Lower leg skin (tissue), 4 donors: ENCODE measurements around the gene CSHL1. TPM values are rescaled to one million over a fixed set of nuclear protein-coding genes. Genes with fewer than 3 reads are reported as not detected.
A peak's percentile ranks its signal among the peaks of the same experiment; 100 is the strongest.
"Not testable (repeated sequence)": the region's sequence is repeated elsewhere in the genome, so short reads cannot be mapped to it uniquely, and the experiment has no call there.

ENCODE experiments used
- DNase-seq, 2 donors: peaks; one replicate each; pipeline ENCODE4 v3.0.0-alpha.2; 2019; ENCODE audit warnings: low spot score in 2 of 2
- H3K4me3 ChIP-seq: fragments of 200-600 bp; sonication (generic); 2 replicates; pipeline ENCODE4 v1.5.1; 2017; ENCODE audit warnings: mild to moderate bottlenecking, low read depth; ENCODE audit not compliant: poor library complexity, severe bottlenecking
- POLR2A ChIP-seq, 2 donors: fragments of 450-650 bp; IDR thresholded peaks; one replicate each; pipeline ENCODE4 v1.6.1; 2016 to 2017; ENCODE audit warnings: antibody characterized with exemption in 2 of 2, mild to moderate bottlenecking in 1 of 2, moderate library complexity in 1 of 2
- WGBS, 2 donors: methylation state at CpG; one replicate each; pipeline ENCODE4 v1.1.5; 2018; 5-methylcytosine and 5-hydroxymethylcytosine counted together
- intact Hi-C: fragments of 100-400 bp; cut with DNase I; formaldehyde crosslinking; loops from one replicate; pipeline ENCODE4 v1.15.0; 2023; ENCODE audit warnings: low total_unique reads
- total RNA-seq, 4 donors: library from RNA; depleted of rRNA; stranded (reverse); fragments of >200 nt; gene quantifications; one replicate each; pipeline ENCODE4 v1.1.0, GENCODE V29; 2016
- TF ChIP-seq, protein P1 (sequence below), 3 donors: fragments of 450-650 bp; IDR thresholded peaks; one replicate each; pipeline ENCODE4 v1.5.1; 2016; ENCODE audit warnings: antibody characterized with exemption in 3 of 3, mild to moderate bottlenecking in 3 of 3, moderate library complexity in 2 of 3

The CSHL1 gene
- total RNA-seq, 4 donors from 2014 or later = not detected

DNA sequence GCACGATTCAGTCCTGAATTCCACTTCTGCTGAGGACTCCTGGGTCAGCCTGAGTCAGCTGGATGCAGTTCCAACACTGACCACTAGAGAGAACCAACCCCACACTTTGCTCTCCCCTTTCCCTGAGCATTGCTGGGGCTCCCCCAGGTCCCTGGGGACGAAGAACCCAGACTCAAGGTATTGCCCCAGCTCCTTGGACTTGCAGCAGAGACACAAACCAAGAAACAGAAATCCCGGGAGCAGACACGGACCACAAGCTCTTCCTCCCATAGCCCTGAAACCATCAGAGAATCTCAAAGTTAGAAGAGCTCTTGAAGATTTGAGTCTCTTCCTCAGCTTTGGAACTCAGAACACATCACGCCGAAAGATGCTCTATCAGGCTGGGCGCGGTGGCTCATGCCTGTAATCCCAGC is 8.3 kb upstream of the CSHL1 start:
- DNase-seq = peak in 1 of 2 donors; percentile 47
- intact Hi-C loops = loop anchor here (10.0 kb wide), 3 partner anchors 105 to 365 kb away; partner anchors contain the start of genes ERN1 and ICAM2
- WGBS, 2 donors = 43 to 44% methylated on average over 8 of the region's 8 CpGs
- H3K4me3 ChIP-seq = no peak overlapping the region
- TF ChIP-seq POLR2A (IDR thresholded peaks at IDR 0.05) = no peak
- TF ChIP-seq, protein P1, sequence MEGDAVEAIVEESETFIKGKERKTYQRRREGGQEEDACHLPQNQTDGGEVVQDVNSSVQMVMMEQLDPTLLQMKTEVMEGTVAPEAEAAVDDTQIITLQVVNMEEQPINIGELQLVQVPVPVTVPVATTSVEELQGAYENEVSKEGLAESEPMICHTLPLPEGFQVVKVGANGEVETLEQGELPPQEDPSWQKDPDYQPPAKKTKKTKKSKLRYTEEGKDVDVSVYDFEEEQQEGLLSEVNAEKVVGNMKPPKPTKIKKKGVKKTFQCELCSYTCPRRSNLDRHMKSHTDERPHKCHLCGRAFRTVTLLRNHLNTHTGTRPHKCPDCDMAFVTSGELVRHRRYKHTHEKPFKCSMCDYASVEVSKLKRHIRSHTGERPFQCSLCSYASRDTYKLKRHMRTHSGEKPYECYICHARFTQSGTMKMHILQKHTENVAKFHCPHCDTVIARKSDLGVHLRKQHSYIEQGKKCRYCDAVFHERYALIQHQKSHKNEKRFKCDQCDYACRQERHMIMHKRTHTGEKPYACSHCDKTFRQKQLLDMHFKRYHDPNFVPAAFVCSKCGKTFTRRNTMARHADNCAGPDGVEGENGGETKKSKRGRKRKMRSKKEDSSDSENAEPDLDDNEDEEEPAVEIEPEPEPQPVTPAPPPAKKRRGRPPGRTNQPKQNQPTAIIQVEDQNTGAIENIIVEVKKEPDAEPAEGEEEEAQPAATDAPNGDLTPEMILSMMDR (IDR thresholded peaks at IDR 0.05) = peak in 2 of 3 donors; percentile 35 to 95

DNA sequence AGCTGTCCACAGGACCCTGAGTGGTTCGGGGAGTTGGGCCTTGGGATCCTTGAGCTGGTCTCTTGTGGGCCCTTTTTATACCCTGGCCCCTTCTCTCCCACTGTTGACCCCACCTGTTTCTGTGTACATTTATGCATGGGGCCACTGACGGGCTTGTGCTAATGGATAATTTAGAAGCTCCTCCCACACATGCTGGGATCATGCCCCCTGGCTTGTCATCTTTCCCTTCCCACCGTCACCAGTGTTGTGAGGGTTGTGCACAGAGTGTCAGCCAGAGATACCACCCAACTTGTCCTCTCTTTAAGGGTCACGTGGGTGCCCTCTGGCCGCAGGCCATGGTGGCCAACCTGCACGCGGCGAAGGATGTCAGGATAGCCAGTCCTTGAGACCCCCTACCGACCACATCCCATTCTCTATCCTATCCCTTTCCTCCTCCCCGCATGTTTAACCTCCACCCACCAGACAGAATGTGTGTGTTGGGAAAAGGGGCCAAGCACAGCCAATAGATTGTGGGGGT is 7.8 kb upstream of the CSHL1 start, which contains the start of gene GH1:
Gene GH1, minus strand, starts transcription at position 51 of the 517 bp plus-strand sequence. CDS start 63 bp downstream, outside the sequence.
- 52 to 55% methylated on average over 10 of the region's 10 CpGs for WGBS, 2 donors
- intact Hi-C loops = loop anchor here (10.0 kb wide), 3 partner anchors 106 to 366 kb away; partner anchors contain the start of genes ERN1 and ICAM2
- H3K4me3 ChIP-seq, DNase-seq: not testable (repeated sequence)

DNA sequence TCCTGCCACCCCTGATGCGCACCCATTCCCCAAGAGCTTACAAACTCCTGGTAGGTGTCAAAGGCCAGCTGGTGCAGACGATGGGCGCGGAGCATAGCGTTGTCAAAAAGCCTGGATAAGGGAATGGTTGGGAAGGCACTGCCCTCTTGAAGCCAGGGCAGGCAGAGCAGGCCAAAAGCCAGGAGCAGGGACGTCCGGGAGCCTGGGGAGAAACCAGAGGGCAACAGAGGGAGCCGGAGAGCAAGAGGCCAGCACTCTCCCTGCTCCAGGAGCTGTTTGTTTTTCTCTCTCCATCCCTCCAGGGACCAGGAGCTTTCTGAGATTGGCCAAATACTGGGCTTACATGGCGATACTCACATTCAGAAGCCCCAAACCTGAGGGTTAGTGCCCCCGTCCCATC is 7.2 kb upstream of the CSHL1 start:
- WGBS, 2 donors = 57 to 64% methylated on average over 10 of the region's 10 CpGs
- DNase-seq = no peak
- H3K4me3 ChIP-seq = no peak overlapping the region
- intact Hi-C loops = loop anchor here (10.0 kb wide), 3 partner anchors 106 to 366 kb away; partner anchors contain the start of genes ERN1 and ICAM2
- TF ChIP-seq, protein P1 (IDR thresholded peaks at IDR 0.05) = no peak
- TF ChIP-seq POLR2A (IDR thresholded peaks at IDR 0.05) = no peak

DNA sequence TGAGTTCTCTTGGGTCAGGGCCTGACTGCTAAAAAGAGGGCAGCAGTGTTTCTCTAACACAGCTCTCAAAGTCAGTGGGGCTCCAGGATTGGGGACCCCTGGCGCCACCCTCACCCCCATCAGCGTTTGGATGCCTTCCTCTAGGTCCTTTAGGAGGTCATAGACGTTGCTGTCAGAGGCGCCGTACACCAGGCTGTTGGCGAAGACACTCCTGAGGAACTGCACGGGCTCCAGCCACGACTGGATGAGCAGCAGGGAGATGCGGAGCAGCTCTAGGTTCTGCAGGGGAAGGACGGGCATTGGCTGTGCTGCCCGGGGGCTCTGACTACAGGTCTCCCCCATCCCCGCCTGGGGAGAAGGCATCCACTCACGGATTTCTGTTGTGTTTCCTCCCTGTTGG is 6.6 kb upstream of the CSHL1 start:
- intact Hi-C loops = loop anchor here (10.0 kb wide), 3 partner anchors 107 to 367 kb away; partner anchors contain the start of genes ERN1 and ICAM2
- H3K4me3 ChIP-seq = no peak overlapping the region
- DNase-seq = no peak
- 80 to 84% methylated on average over 7 to 13 of the region's 13 CpGs for WGBS, 2 donors
- no peak for TF ChIP-seq POLR2A (IDR thresholded peaks at IDR 0.05)
- TF ChIP-seq, protein P1 (IDR thresholded peaks at IDR 0.05) = no peak

DNA sequence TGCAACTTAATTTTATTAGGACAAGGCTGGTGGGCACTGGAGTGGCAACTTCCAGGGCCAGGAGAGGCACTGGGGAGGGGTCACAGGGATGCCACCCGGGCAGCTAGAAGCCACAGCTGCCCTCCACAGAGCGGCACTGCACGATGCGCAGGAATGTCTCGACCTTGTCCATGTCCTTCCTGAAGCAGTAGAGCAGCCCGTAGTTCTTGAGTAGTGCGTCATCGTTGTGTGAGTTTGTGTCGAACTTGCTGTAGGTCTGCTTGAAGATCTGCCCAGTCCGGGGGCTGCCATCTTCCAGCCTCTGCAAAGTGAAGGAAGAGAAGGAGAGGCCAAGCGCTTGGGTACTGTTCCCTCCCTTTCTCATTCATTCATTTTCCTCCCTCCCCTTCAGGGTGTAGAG is 6.1 kb upstream of the CSHL1 start:
- 88 to 92% methylated on average over 11 of the region's 11 CpGs for WGBS, 2 donors
- H3K4me3 ChIP-seq, DNase-seq: not testable (repeated sequence)
- intact Hi-C loops = loop anchor here (10.0 kb wide), 3 partner anchors 108 to 368 kb away; partner anchors contain the start of genes ERN1 and ICAM2

DNA sequence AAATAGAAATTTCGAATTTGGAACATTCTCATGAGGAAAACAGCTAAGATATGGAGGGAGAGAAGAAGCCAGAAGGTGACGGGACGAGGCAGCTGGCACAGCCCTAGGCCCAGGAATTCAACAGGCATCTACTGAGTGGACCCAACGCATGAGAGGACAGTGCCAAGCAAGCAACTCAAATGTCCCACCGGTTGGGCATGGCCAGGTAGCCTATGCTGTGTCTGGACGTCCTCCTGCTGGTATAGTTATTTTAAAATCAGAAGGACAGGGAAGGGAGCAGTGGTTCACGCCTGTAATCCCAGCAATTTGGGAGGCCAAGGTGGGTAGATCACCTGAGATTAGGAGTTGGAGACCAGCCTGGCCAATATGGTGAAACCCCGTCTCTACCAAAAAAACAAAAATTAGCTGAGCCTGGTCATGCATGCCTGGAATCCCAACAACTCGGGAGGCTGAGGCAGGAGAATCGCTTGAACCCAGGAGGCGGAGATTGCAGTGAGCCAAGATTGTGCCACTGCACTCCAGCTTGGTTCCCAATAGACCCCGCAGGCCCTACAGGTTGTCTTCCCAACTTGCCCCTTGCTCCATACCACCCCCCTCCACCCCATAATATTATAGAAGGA is 5.6 kb upstream of the CSHL1 start:
- no peak overlapping the region for H3K4me3 ChIP-seq
- no peak for DNase-seq
- WGBS, 2 donors = 78 to 86% methylated on average over 11 to 12 of the region's 12 CpGs
- intact Hi-C loops = loop anchor here (10.0 kb wide), 3 partner anchors 108 to 368 kb away; partner anchors contain the start of genes ERN1 and ICAM2
- TF ChIP-seq POLR2A (IDR thresholded peaks at IDR 0.05) = no peak
- TF ChIP-seq, protein P1 (IDR thresholded peaks at IDR 0.05) = no peak

DNA sequence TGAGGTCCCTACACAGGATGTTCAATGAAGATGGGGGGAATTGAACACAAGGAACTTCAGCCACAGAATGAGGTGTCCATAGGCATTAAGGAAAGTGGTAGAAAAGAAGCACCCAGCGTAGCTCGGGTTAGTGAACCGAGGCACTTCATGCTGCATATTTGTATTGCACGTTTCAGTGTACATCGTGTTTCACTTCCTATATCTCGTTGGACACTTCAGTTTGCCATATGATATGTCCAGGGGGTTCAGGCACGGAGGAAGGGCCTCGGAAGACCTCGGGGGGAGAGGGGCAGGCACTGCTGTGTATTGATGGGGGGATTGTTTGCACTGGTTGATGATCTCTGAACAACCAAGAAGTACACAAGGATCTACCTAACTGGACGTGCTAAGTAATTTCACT is 4.7 kb upstream of the CSHL1 start:
- 75 to 83% methylated on average over 10 of the region's 10 CpGs for WGBS, 2 donors
- not testable (repeated sequence) for DNase-seq, H3K4me3 ChIP-seq
- intact Hi-C loops = loop anchor here (10.0 kb wide), 3 partner anchors 109 to 369 kb away; partner anchors contain the start of genes ERN1 and ICAM2
